TTC549 (cell line): Measurements from ENCODE around the gene CYP27A1.
"Not testable (repeated sequence)": the region's sequence is repeated elsewhere in the genome, so short reads cannot be mapped to it uniquely, and the experiment has no call there.

Experiments used
- FAIRE-seq: peaks from 2 replicates; lab custom pipeline; 2012; peaks lifted over from hg19 to GRCh38; lab: Jason Lieb, UNC

CYP27A1 gene

DNA sequence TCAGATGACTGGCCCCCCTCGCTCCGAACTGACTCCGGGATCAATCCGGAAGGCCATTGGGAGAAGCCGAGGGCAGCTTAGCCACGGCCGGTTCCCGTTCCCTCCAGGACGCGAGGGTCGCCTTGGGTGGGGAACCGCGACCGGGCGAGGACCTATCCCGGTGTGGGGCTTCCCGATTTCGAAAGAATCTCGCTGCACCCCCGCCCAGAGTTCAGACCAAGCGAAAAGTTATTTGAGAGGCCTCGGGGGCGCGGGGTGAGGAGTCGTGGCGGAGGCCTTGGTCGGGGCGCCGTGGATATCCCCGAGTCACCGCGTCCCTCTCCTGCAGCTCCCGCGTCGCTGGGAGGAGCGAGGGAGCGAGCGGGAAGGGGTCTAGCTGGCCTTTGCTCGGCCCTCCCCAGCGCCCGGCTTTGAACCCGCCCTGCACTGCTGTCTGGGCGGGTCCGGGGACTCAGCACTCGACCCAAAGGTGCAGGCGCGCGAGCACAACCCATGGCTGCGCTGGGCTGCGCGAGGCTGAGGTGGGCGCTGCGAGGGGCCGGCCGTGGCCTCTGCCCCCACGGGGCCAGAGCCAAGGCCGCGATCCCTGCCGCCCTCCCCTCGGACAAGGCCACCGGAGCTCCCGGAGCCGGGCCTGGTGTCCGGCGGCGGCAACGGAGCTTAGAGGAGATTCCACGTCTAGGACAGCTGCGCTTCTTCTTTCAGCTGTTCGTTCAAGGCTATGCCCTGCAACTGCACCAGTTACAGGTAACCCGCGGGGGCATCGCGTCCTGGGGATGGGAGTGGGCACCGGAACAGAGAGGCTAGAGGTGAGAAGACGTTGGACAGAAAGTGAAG lies at the start of gene CYP27A1:
Gene CYP27A1, plus strand, starts transcription at position 457 of the 837 bp plus-strand sequence. Its CDS starts 36 bp downstream, at position 493.
- FAIRE-seq = no peak

DNA sequence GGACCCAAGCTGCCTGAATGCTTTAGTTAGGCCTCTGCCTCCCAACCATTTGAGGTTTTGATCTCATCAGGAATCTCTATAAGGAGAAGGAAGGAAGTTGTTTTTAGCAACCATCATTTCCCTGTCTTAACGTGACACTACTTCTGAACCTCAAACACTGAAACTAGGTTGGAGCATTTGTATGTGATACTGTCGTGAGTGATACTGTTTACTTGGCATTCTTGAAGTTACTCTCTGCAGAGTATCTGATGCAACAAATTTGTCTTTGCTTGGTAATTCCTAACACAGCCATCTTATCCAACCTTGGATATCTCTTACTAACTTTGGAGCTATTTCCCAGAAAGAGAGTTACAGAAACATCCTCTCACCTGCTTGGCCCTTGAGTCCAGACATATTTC lies 49.2 kb upstream of the CYP27A1 start:
- FAIRE-seq = no peak

DNA sequence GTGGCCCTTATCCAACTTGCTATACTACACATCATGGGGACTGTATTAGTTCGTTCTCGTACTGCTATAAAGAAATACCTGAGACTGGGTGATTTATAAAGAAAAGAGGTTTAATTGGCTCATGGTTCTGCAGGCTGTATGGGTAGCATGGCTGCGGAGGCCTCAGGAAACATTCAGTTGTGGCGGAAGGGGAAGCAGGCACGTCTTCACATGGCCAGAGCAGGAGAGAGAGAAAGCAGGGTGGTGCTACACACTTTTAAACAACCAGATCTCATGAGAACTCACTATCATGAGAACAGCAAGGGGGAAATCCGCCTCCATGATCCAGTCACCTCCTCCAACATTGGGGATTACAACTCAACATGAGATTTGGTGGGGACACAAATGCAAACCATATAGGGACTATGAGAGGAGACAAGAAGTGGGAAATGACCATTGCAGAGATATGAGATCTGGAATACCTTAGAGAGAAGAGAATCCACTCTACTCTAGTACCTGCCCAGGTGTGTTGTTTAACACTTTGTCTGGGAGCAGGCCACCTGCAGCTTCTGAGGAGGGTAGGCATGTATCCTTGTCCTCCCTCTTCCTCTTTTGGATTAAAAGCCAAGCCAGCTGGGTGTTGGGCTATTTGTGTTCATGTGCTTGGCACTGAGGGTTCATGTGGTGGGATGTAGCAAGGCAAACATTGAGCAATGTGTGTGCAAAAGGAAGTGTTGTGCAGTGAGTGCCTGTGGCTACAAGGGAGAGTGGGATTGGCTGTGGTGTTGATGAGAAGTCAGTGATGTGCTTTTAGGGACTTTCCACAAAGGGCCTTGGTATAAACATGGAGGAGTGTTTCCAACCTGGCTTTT lies 48.6 kb upstream of the CYP27A1 start:
- no peak for FAIRE-seq

DNA sequence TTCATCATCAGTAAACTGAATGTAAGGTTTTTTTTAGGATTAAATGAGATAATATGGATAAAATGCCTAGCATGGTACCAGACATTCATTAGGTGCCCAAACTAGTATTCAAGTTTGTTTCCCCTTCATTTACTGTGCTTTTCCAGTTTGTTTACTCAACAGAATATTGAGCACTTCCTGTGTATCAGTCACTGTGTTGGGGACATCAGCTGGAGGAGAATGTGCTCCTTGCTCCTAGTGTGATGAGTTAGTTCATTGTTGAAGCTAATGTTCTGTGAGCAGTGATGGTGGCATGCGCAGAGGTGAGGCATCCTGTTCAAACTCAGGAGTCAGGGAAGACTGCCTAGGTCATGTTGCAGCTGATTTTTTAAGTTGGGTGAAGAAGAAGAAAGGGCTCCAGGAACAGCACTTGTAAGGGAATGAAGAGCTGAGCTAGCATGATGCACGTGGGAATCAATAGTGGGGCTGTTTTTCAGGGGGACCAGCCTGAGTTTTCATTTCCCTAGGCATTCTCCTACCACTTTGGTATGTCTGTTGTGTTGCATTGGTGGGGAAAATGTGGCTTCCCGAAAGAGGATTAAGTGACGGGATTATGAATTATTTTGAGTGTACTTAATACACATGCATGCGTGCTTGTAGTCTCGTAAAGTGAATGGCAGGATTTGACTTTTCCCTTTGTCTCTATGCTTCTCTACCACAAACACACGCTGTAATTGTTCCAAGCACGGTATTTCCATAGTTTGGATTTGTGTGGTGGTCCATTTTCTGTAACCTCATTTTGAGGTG lies 47.6 kb upstream of the CYP27A1 start:
- no peak for FAIRE-seq

DNA sequence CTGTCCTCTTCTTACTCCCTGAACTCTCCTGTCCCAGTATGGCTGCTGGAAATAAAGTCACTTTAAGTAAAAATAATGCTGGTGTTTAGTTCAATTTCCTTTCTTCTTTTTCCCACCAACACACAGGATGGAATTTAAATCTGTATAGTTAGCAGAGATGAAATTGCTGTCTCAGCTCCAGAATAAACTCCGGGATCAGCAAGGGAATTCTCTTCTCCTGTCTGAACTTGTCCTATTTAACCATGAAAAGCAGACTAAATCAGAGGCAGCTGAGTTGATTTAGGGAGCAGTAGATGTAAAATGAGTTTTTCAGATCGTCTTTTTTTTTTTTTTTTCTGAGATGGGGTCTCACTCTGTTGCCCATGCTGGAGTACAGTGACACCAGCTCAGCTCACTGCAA lies 45.4 kb upstream of the CYP27A1 start:
- FAIRE-seq = no peak

DNA sequence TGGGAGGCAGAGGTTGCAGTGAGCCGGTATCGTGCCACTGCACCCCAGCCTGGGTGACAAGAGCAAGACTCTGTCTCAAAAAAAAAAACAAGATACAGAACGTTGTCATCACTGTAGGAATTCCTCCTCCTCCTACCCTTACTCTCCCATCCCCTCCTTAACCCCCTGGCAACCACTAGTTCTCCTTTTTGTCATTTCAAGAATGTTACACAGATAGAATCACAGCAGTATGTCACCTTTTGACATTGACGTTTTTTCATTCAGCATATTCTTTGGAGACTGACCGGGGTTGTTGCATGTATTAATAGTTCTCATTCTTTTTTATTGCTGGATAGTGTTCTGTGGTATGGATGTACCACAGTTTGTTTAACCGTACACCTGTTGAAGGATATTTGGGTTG lies 38.9 kb upstream of the CYP27A1 start:
- FAIRE-seq = no peak

DNA sequence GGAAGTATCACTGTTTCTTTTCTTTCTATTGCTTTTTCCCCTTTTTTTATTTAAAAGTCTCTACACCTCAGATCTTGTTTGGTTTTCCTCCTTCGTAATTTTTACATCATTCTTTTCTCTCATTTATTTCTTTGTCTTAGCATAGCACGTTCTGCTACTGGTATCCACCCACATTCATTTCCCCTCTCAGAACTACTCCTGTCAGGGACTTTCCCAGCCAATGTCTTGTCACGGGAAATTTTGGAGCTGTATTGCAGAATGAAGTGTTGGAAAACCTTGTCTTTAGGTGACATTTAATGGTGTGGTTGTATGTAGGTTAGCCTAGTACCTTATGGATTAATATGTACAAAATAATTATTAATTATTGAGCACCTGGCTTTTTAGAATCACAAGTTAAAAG lies 37.3 kb upstream of the CYP27A1 start:
- no peak for FAIRE-seq

DNA sequence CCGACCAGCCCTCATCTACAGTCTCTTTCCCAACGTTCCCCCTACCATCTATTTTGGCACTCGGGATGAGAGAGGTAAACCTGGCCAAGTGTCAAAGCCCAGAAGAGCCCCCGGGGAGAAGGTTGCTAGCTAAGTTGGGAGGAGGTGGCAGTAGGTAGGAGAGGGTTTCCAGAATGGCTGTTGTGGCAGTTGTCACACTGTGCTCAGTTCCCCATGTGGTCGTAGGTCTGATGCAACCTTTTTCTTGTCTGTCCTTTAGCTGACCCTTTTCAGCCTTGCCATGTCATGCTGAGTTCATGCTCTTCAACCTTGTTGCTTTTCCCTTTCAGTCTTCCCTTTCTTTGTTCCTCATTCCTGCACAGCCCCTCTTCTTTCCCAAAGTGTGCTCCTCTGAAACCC lies 36.8 kb upstream of the CYP27A1 start:
- no peak for FAIRE-seq

DNA sequence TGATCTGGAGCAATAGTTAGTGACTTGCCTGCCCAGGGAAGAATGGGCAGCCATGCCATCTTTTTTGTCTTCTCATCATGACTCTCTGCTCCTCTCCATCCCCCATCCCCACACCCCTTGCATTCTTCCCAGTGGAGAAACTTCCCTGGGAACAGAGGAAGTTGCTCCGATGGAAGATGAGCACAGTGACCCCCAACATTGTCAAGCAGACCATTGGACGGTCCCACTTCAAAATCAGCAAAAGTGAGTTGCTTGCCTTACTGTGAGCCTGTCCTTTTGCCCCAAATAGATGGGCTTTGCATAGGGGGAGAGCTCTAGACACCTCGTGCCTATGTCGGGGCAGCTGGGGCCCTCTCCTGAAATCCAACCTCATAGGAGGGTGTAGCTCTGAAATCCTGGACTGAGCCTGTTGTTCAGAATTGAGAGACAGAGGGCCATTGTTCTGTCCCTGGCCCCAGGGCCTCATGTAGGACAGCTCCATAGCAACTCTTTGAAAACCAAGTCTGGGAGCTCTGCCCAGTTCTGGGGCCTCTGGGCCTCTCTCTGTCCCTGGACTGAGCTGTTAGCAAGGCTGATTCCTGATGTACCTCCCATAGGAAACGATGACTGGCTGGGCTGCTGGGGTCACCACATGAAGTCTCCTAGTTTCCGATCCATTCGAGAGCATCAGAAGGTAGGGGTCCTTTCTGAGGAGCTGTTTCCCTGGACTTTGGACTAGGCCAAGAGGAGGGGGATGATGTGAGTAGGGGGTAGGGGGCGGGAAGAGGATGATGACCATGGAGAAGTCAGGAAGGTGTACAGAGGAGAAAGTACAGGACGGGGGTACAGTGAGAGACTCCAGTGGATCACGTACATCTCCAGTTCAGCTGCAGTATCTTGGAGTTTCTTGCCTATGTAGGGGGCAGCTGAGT lies 36.1 kb upstream of the CYP27A1 start:
- no peak for FAIRE-seq

DNA sequence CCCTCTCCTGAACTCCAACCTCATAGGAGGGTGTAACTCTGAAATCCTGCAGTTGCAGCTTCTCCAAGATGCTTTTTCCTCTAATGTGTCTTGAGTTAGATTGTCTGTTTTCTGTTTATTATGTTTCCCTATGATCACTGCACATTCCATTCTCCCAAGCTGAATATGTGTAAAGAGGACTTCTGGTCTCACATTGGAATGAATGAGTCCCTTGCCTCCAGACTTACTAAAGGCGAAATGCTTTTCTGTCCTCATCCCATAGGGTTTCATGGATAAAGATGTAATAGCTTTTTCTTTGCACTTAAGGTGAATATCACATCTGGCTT lies 35.5 kb upstream of the CYP27A1 start:
- no peak for FAIRE-seq

DNA sequence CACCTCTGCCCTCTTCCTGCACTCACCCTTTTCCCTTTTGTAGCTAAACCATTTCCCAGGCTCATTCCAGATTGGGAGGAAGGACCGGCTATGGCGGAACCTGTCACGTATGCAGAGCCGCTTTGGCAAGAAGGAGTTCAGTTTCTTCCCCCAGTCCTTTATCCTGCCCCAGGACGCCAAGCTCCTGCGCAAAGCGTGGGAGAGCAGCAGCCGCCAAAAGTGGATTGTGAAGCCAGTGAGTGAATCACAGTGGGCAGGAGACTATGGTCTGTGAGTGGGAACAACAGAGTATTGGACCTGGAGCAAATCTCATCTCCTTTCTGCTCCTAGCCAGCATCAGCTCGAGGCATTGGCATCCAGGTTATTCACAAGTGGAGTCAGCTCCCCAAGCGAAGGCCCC lies 35.0 kb upstream of the CYP27A1 start:
- no peak for FAIRE-seq

DNA sequence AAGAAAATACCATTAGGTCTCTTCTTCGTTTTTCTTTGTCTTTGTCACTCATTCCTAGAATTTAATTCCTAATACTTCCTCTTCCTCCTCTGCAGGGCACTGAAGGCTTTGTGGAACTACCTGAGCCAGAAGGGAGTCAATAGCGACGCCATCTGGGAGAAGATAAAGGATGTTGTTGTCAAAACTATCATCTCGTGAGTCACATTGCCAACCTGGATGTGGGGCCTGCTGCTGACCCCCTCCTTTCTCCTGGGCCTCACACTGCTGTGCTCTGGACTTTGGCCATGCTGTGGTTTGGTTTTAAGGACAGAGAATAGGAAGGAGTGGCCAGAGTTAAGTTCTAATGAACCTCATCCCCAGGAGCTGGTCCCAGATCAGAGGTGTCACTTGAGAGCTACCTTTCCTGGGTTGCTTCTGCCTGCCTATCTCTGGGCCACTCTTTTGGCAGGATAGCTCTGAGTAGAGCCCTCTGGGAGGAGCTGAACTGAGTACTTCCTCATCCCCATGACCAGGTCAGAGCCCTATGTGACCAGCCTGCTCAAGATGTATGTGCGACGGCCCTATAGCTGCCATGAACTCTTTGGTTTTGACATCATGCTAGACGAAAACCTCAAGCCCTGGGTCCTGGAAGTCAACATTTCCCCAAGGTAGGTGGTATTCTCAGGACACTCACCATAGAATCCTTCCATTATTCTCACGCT lies 33.1 kb upstream of the CYP27A1 start:
- no peak for FAIRE-seq

DNA sequence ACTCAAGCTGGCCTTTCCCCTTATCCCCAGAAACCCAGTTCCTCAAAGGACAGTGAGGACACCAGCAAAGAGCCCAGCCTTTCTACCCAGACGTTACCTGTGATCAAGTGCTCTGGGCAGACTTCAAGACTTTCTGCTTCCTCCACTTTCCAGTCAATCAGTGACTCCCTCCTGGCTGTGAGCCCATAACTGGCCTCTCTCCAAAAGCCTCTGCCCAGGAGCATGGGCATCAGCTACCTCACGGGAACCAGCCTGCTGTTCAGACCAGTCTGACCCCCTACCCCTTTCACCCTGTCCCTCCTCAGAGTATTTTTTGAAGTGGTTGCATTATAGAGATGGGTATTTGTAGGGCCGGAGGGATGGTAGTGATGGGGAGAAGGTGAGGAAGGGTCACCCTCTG lies 27.7 kb upstream of the CYP27A1 start:
- no peak for FAIRE-seq

DNA sequence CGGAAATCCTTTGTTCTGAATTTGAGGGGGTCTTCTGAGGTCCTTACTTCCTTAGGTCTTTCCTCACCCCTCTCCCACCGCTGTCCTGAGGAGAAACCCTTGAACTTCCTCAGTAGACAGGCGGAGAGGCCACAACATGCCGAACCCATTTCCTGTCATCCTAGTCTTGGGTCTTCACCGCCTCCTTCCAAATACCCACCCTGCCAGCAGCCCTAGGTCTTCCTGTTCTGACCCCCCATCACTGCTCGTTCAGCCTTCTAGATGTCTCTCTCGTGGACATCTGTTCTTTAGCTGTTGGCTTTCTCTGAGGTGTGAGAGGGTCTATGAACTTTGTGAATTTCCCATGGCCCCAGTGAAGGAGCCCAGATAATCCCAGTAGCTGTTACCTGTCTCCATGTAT lies 27.2 kb upstream of the CYP27A1 start:
- FAIRE-seq = no peak

DNA sequence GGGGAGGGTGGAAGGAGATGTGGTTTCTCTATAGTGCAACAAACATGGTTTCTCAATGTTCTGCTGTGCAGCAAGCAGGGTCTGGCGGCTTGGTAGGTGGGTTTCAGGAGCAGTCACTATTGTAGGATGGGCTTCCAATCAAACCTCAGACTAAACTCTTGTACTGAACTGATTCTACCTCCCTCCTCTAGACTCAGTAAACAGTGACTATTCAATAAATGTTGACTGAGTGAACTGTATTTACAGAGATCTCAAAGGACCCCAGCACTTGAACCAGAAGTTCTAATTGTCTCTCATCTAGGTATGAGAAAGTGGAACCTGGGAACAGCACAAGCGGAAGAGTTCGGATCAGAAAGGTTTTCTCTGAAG lies 26.8 kb upstream of the CYP27A1 start:
- no peak for FAIRE-seq

DNA sequence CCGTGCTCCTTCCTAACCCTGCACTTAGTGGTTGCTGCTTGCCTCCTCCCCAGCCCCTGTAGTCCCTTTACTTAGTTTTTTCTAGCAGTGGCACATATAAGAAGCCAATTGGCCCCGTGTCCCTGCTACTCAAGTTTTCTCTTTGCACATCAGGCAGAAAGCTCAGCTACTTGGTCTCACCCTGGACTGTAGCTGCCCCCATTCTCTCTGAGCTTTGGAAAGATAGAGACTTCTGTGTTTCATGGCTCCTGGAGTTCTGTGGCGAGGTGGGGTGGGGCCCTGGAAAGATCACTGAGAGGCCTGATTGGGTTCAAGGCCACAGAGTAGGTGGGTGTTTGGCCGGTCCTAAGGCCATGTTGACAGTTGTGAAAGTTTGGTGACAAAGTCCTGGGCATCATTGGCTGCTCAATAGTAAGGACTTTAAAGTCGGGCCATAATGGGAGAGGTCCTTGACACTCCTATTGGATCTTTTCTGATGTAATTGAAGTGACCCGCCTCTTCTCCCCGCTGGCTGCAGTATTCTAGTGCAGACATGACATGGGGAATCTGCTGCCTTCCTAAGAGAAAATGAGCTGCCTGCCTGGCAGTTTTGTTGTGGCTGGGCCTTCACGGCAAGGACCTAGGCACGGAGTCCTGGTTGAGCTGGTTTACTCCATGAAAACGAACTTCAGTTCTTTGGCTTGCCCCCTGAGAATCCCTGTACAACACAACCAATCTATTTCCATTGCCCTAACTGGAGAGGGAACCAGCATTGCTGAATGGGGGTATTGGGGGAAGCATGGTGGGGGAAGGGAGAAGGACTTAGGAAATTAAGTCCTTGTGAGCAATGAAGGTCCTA lies 26.2 kb upstream of the CYP27A1 start:
- no peak for FAIRE-seq

DNA sequence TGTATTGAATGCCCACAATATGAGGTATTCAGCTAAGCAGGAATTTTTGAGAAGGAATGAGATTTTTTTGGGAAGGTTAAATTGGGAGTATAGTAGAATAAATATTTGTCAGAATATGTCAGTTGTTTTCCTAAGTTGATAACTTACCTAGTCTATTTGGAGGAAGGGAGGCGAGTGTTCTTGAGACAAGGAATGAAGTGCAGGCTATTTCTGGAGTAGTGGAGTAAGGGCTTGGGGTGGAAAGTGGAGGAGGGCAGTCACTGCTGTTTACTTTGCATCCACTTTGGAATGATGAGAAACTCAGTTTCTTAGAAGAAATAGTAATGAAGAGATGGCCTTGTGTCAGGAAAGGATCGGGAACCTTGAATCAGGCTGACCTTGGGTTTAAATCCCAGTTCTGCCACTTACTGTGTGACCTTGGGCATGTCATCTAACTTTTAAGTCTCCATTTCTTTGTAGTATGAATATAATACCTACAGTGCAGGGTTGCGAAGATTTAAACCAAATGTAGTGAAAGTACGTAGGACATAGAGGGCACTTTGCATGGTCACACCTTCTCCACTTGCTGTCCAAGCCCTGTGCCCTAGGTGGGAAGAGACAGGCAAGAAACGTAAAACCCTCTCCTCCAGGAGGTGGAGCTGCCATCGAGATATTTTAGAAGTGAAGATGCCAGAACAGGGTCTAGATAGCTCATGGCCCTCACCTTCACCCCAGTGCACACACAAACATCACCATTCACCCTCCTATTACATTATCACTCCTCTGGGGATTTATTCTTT lies 25.2 kb upstream of the CYP27A1 start:
- FAIRE-seq = no peak

DNA sequence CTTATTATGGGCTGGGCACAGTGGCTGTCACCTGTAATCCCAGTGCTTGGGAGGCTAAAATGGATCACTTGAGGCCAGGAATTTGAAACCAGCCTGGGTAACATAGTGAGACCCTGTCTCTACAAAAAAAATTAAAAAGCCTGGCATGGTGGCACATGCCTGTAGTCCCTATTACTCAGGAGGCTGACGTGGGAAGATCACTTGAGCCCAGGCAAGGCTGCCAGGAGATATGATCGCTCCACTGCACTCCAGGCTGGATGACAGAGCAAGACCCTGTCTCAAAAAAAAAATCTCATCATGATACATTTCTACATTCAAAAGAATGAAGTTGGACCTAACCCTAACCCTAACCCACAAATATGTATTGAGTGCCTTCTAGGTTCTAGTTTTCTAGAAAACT lies 20.2 kb upstream of the CYP27A1 start:
- FAIRE-seq = no peak

DNA sequence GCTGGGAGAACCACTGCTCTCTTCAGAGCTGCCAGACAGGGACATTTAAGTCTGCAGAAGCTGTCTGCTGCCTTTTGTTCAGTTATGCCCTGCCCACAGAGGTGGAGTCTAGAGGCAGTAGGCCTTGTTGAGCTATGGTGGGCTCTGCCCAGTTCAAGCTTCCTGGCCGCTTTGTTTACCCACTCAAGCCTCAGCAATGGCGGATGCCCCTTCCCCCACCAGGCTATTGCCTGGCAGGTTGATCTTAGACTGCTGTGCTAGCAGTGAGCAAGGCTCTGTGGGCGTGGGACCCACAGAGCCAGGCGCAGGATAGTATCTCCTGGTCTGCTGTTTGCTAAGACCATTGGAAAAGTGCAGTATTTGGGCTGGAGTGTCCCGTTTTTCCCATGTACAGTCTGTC lies 9.2 kb upstream of the CYP27A1 start:
- not testable (repeated sequence) for FAIRE-seq

DNA sequence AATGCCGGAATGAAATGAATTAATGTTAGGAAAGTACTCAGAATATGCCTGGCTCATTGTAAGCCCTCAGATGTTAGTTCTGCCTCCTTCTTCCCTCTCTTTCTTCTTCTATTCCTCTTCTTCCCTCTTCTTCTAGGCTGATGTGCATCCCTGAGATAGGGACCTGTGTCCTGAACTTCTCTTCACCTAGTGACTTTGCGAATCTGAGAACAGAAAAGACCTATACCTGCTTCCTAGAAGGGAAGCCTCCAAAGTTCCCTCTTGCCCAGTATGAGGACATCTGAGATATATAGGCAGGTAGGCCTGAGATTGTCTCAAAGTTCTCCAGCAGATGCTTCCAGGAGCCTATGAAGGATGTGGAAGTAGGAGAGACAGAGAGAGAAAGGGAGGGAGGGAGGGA lies 8.1 kb upstream of the CYP27A1 start:
- FAIRE-seq = no peak
